Inflammatory macrophage treated with lipopolysaccharide for 4 hours (primary cell): ENCODE data around the gene OVCA2.

Source experiments
- DNase-seq: peaks from one replicate; pipeline ENCODE4 v3.0.0-alpha.2; 2020

Gene OVCA2

DNA sequence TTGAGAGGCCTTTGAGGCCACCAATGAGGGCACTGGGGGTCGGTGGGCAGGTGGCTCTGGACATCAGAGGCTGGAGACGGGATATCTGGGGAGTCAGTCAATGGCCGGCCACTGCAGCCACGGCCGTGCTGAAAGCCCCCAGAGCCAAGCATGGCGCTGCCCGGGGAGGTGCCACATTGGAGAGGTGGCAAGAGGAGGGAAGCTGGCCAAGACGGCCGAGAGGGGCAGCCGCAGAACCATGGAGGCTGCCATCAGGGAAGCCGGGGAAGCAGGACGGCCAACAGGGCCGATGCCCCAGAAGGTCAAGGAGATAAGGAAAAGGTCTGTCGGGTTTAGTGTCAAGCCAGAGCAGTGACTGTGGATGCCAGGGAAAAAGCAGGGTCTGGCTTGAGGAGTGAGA, 26.5 kb upstream of the OVCA2 start:
- no peak for DNase-seq

GRCh38 chr17:2016494-2016893, 25.3 kb upstream of the OVCA2 start:
- DNase-seq = no peak

DNA sequence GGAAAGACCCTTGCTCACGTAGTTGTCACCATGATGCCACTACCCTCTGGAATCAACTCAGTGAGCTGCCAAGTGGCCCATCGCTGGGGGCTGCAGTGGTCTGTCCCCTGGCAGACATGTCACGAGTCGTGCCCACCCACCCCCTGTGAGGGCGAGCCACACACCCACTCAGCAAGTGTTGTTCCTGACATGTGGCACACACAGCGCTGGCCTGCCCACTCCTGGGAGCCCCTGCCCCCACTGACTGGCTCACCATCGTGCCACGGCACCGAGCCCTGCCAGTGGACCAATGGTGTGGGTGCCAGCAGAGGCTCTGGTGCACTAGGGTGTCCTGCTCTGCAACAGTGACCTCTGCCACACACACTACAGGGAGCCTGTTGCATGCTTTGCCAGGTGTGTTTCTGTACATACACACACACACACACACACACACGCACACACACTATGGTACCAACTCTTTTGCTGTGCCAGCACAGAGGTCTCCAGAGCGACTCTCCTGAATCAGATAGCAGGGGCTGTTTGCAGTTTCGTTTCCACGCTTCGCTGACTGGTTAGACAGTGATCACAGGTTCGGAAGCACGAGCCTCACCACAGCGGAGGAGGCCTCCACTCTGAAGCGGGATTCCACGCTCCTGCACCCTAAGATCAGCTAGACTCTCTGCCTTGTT, 24.4 kb upstream of the OVCA2 start:
- no peak for DNase-seq

GRCh38 chr17:2018716-2019510, 22.9 kb upstream of the OVCA2 start:
- DNase-seq = no peak

DNA sequence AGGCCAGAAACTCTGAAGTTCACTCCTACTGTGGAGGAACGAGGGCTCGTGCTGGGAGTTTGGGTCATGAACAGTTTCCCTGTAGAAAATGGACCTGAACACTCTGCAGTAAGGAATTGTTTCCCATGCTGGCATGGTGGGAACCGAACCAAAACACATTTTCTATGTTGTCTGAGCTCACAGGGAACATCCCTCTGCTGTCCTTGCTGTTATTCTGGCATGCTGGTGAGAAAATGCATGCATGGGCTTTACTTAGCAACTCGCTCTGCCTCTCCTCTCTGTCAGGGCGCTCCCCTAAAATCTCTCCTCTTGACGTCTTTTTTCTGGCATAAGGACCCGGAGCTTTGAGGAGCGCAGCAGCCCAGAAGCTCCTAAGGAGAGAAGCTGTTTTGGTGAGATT, 22.1 kb upstream of the OVCA2 start:
- DNase-seq = no peak

DNA sequence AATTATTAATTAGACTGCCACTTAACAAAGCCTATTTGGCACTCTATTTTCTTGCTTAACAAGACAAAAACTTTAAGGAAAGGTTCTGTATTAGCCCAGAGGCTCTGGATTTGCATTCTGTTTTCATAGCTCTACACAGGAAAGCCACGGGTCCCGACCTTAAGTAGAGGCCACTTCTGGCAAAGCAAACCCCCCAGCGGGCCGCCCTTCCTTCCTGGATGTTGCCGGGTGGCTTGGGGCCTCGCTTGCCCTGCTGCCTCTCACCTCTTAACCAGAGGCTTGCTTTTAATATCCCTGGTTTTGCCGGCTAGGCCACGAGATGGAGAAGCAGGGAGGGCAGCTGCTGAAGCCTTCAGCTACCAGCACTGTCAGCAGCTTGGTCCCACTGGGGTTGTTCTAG, 21.1 kb upstream of the OVCA2 start:
- no peak for DNase-seq

DNA sequence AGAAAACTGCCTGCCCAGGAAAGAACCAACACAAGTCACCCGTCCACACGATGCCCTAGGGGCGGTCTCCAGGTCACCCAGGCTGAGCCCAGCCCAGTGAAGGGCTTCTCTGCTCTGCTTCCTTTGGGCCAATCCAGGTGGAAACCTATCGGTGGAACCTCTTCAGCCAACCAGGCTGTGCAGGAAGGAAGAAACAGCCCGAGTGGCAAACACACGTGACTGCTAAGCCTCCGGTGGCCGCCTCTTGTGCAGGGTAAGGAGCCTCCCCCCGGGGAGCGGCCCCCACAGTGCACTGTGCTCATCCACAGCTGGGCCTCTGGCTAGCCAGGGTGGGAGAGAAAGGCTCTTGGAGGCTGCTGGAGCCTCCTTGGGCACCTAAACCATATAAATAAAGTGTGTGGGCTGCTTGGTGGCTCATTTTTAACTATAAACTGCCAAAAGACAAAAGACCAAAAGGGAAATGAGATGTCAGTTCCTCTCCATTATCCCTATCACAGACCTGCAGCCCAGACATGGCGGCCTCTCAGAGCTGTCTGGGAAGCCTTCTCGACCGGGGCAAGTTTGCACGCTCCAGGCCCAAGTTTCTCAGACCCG, 19.1 kb upstream of the OVCA2 start:
- no peak for DNase-seq

DNA sequence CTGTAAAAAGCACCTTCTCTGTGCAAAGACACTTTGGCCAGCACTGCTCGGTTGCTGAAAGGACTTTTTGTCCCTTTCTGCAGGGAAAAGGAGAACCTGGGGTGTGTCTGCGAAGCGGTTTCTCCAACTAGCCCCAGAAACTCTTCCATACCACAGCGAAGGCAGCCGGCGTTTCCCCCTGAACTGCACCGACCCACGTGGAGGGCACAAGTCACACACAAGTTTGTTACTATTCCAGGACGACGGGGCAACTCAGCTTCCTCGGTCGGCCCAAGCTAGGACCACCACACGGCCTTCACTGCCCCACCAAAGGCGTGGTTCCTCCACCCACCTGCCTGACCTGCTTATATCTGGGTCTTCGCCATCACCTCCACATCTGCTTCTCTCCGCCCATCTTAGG, 18.6 kb upstream of the OVCA2 start:
- DNase-seq = no peak

GRCh38 chr17:2023692-2024571, 17.9 kb upstream of the OVCA2 start:
- DNase-seq = peak; percentile 59

- DNase-seq = no peak
These were observed 17.1 kb upstream of the OVCA2 start for GRCh38 chr17:2024572-2025219.

- DNase-seq = peak; percentile 39
These were observed 16.6 kb upstream of the OVCA2 start, which contains the start of gene RTN4RL1 for GRCh38 chr17:2025220-2025621. RTN4RL1 (minus strand) TSS chr17:2025334; CDS start chr17:2024865, 469 bp downstream.

DNA sequence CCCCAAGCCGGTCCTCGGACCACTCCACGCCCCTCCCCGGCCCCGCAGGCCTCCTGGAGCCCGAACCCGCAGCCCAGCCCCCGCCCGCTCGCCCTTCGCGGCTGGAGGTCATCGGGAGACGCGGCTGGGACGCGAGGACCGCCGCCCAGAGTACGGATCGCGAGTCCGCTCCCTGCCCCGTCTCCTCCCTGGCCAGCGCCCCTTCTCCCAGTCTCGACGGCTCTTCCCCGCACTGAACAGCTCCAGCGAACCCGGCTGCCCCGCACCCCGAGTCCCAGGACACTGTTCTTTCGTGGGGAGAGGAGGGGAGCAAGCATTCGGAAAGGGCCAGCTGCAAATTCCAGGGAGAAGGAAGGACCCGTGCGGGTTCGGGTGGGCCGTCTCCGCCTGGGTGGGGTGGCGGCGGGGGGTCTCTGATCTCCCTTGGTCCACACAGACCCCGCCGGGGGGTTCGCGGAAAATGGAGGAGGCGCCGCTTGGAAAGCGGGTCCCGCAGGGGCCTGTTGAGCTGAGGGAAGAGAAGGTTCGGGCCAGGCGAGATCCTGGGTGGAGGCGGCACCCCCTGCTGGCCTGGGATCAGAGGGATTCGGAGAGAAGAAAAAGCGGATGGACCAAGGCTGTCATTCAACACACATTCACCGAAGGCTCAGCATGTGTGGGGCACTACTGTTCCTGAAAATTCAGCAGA, 16.1 kb upstream of the OVCA2 start:
- DNase-seq = peak; percentile 57

DNA sequence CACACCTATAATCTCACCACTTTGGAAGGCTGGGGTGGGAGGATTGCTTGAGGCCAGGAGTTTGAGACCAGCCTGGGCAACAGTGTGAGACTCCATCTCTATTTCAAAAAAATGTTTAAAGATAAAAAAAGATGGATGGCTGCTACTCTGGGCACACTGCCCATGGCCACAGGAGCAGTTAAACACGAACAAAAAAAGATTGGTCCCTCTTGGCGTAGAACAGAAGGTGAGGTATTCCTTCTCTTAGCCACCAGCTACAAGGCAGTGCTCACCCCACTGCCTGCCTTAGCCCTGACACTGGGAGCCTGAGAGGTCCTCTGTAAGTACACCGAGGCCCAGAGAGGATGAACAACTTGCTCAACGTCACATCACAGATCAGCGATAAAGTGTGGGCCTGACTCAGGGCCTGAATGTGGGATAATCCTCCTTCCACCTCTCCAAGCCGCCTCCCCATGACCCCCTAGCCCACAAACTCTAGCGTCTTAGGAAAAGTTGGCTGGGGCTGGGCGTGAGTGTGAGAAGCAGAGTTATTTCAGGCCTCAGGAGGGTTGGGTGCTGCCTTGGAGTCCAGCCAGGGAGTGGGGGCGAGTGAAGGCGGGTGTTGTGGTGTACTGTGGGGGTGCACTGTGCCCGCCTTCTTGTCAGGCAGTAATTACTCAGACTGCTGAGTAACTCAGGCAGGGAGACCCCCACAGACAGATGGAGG, 14.1 kb upstream of the OVCA2 start:
- DNase-seq = no peak

DNA sequence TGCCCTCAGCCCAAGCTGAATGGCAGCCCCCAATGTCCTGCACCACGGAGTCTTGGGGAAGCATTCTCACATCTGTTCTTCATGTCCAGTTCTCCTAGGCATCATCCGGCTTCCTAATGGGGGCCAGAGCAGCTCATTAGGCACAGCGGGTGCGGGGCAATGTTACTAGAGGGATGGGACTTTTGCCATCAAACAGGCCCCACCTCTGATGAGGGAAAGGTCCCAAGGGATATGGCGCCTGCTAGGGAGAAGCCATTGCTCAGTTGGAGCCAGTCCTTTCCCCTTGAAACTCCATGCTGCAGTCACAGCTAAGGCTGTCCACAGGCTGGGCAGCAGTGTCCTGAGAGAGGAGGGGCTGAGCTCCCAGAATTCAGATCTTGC, 13.6 kb upstream of the OVCA2 start:
- no peak for DNase-seq

DNA sequence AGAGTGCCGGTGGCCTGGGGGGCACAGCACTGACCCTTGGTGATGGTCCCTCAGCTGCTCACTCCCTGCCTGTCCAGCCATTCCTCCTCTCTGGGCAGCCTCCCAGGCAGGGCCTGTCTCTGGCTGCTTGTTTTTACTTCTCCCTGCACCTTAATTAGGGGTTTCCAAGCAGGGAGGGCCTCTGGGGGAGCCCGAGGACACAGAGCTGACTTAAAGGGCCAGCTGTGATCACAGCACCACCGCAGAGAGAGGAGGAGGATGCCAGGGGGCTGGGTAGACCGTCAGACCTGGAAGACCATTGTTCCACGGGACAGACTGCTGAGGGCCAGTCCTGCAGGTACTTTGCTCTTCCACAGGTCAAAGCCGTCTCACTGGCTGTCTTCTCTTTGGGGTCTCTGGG, 13.1 kb upstream of the OVCA2 start:
- DNase-seq = no peak

DNA sequence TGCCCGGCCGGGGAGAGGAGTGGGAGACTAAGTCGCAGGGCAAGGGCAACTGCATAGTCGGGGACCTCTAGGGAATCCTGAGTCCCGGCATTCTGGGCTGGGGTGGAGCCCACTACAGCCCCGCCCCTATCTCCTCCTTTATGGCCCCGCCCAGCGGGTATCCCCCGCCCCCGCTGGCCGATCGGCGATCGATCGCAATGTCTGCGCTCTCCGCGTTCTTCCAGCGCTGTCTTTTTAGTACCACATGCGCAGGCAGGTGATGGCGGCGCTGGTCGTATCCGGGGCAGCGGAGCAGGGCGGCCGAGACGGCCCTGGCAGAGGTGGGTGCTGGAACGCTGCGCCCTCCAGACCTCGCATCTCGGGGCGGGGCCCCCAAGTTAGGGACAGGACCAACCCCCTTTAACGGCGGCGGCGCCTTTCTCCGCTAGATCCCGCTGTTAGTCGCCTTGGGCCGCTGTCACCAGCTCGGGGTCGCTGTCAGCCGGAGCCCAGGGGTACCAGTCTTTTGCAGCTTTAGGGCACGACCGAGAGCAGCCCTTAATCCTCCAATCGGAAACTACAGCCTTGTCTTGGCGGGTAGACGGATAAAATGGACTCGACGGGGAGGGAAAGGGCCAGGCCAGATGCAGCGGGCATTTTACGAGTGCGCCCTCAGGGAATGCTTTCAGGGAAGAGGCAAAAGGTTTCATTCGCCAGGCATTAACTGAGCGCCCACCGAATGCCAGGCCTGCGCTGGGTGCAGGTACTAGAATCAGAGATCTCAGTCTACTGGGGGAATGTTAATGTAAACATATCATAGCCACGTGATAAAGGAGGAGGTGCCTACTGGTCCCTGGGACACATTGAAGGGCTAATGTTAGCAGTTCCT, 11.7 kb upstream of the OVCA2 start, which contains the start of gene DPH1:
Gene DPH1 (plus strand): TSS at position 243 of the 868 bp plus-strand sequence. CDS start 17 bp downstream, at position 260.
- peak; percentile 89 for DNase-seq

DNA sequence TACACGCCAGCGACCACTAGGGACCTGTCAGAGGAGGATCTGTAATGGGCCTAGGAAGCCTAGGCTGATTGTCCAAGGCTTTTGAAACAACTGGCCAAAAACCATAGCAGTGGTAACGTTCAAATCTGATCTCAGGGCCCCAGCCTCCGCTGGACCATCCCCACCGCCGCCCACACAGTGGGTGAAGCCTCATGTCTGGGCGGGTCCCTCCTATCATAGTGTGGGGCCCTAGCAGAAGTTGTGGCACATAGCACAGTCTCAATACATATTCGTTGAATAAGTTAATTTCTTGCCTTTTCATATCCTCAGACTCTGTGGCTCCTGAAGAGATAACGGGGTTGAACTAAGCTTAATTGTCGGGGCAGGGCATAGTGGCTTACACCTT, 11.1 kb upstream of the OVCA2 start:
- DNase-seq = no peak

DNA sequence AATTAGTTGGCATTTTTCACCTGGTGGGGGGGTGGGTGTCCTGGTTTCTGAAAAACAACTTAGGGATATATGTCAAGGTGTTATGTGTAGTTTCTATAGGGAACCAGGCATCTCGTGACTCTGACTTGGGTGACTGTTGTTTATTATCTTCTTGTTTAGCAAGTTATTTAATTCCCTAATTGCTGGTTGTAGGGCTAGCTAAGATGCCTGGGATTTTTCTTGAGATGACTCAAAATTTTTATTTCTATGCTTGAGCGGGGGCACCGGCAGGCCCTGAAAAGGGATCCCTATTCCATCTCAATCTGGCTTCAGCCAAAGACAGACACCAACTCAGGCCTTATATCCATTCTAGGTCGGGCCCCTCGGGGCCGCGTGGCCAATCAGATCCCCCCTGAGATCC, 8.7 kb upstream of the OVCA2 start:
- DNase-seq = no peak

- no peak for DNase-seq
These were observed 7.7 kb upstream of the OVCA2 start for GRCh38 chr17:2034157-2034556.
